Lower leg skin (tissue), 3 donors: Measurements from ENCODE around the gene NFKBIZ.

ENCODE experiments used
- POLR2A ChIP-seq, 2 donors: fragments of 450-650 bp; IDR thresholded peaks; one replicate each; pipeline ENCODE4 v1.6.1; 2016 to 2017; ENCODE audit warnings: antibody characterized with exemption in 2 of 2, mild to moderate bottlenecking in 1 of 2, moderate library complexity in 1 of 2
- TF ChIP-seq, protein P1 (sequence below), 3 donors: fragments of 450-650 bp; IDR thresholded peaks; one replicate each; pipeline ENCODE4 v1.5.1; 2016; ENCODE audit warnings: antibody characterized with exemption in 3 of 3, mild to moderate bottlenecking in 3 of 3, moderate library complexity in 2 of 3

- TF ChIP-seq, protein P1, sequence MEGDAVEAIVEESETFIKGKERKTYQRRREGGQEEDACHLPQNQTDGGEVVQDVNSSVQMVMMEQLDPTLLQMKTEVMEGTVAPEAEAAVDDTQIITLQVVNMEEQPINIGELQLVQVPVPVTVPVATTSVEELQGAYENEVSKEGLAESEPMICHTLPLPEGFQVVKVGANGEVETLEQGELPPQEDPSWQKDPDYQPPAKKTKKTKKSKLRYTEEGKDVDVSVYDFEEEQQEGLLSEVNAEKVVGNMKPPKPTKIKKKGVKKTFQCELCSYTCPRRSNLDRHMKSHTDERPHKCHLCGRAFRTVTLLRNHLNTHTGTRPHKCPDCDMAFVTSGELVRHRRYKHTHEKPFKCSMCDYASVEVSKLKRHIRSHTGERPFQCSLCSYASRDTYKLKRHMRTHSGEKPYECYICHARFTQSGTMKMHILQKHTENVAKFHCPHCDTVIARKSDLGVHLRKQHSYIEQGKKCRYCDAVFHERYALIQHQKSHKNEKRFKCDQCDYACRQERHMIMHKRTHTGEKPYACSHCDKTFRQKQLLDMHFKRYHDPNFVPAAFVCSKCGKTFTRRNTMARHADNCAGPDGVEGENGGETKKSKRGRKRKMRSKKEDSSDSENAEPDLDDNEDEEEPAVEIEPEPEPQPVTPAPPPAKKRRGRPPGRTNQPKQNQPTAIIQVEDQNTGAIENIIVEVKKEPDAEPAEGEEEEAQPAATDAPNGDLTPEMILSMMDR (IDR thresholded peaks at IDR 0.05): no peak
- TF ChIP-seq POLR2A (IDR thresholded peaks at IDR 0.05): no peak
Measured at GRCh38 chr3:101848326-101848725, 988 bp upstream of the NFKBIZ start.
